ENCODE results near the gene KCTD2. TPM values are rescaled to one million over a fixed set of nuclear protein-coding genes. Genes with fewer than 3 reads are reported as not detected.
A peak's percentile ranks its signal among the peaks of the same experiment; 100 is the strongest.

Gene KCTD2
- total and polyA plus RNA-seq, 10 donors: 11.0 to 28.4 (median 25.2) TPM

- peaks cover 0 to 34% (median 10%) of the 10 kb centered on the region in 6 donors for H3K36me3 ChIP-seq
- peak; percentile 89 for DNase-seq
- H3K27me3 ChIP-seq (replicated peaks in 1 of 7): no peaks in the 10 kb centered on the region
- H3K4me3 ChIP-seq: peak overlapping the region; percentile 74 to 98 (median 92)
- intact Hi-C loops (cut with DNase I; ENCODE audit: low total_unique reads): no loop called here
- H3K4me1 ChIP-seq: peaks cover 6 to 57% (median 33%) of the 10 kb centered on the region in 6 donors
- 1 to 3% (median 1%) methylated on average over 13 to 38 of the region's 38 CpGs for WGBS, 5 donors
- H3K27ac ChIP-seq: peak overlapping the region in 7 of 8 donors; percentile 89 to 98 (median 96)
- no peak for TF ChIP-seq CTCF (IDR thresholded peaks at IDR 0.05 in 8 of 11, conservative IDR thresholded peaks at IDR 0.05 in 3 of 11)
- no peak for TF ChIP-seq POLR2A (IDR thresholded peaks at IDR 0.05)
- TF ChIP-seq POLR2AphosphoS5 (IDR thresholded peaks at IDR 0.05): no peak
- H3K9me3 ChIP-seq: no peaks in the 10 kb centered on the region
These were observed 523 bp downstream of the KCTD2 start for GRCh38 chr17:75047398-75048098.

- Histone ChIP-seq H3K4me1 (peaks cover 6 to 57% (median 33%) of the 10 kb centered on the region in 6 donors), H3K36me3 (peaks cover 0 to 42% (median 18%) of the 10 kb centered on the region in 6 donors), H3K27me3 (replicated peaks in 1 of 7) (no peaks in the 10 kb centered on the region), H3K9me3 (no peaks in the 10 kb centered on the region), H3K27ac (peak overlapping the region in 7 of 8 donors; percentile 3 to 98 (median 96)), H3K4me3 (peak overlapping the region in 7 of 8 donors; percentile 74 to 98 (median 92))
- intact Hi-C loops (cut with DNase I; ENCODE audit: low total_unique reads): no loop called here
- WGBS, 5 donors: 38 to 55% (median 49%) methylated on average over 5 of the region's 5 CpGs
- DNase-seq: no peak
- TF ChIP-seq POLR2AphosphoS5 (IDR thresholded peaks at IDR 0.05) (peak in 1 of 3 donors; percentile 18), POLR2A (IDR thresholded peaks at IDR 0.05) (no peak)
These were observed 1.3 kb downstream of the KCTD2 start for GRCh38 chr17:75048249-75048878.

GRCh38 chr17:75049057-75049456 is 2.0 kb downstream of the KCTD2 start:
- Histone ChIP-seq H3K4me1 (peaks cover 6 to 53% (median 33%) of the 10 kb centered on the region in 6 donors), H3K27ac (peak overlapping the region in 5 of 8 donors; percentile 94 to 98 (median 97)), H3K27me3 (replicated peaks in 1 of 7) (no peaks in the 10 kb centered on the region), H3K9me3 (no peaks in the 10 kb centered on the region), H3K4me3 (peak overlapping the region in 1 of 8 donors; percentile 98), H3K36me3 (peaks cover 0 to 49% (median 25%) of the 10 kb centered on the region in 6 donors)
- TF ChIP-seq POLR2AphosphoS5 (IDR thresholded peaks at IDR 0.05) (no peak), POLR2A (IDR thresholded peaks at IDR 0.05) (no peak), CTCF (IDR thresholded peaks at IDR 0.05 in 8 of 11, conservative IDR thresholded peaks at IDR 0.05 in 3 of 11) (no peak)
- intact Hi-C loops (cut with DNase I; ENCODE audit: low total_unique reads): no loop called here
- DNase-seq: no peak
- WGBS, 5 donors: 90 to 98% (median 96%) methylated on average over 5 of the region's 5 CpGs

GRCh38 chr17:75049706-75050105 is 2.7 kb downstream of the KCTD2 start:
- DNase-seq: no peak
- H3K27ac ChIP-seq: no peak overlapping the region
- H3K4me3 ChIP-seq: no peak overlapping the region
- H3K36me3 ChIP-seq: peaks cover 0 to 56% (median 31%) of the 10 kb centered on the region in 6 donors
- H3K4me1 ChIP-seq: peaks cover 6 to 50% (median 31%) of the 10 kb centered on the region in 6 donors
- TF ChIP-seq POLR2AphosphoS5 (IDR thresholded peaks at IDR 0.05) (no peak), CTCF (IDR thresholded peaks at IDR 0.05 in 8 of 11, conservative IDR thresholded peaks at IDR 0.05 in 3 of 11) (no peak), POLR2A (IDR thresholded peaks at IDR 0.05) (no peak)
- H3K27me3 ChIP-seq (replicated peaks in 1 of 7): no peaks in the 10 kb centered on the region
- intact Hi-C loops (cut with DNase I; ENCODE audit: low total_unique reads): no loop called here
- no peaks in the 10 kb centered on the region for H3K9me3 ChIP-seq

Measured in spleen (tissue), 11 donors.